Body of pancreas (tissue), 4 donors: ENCODE measurements around the gene GAPVD1.

ENCODE experiments used
- POLR2A ChIP-seq, 3 donors: fragments of 450-650 bp; IDR thresholded peaks; one replicate each; pipeline ENCODE4 v1.6.1; 2016; ENCODE audit warnings: antibody characterized with exemption in 3 of 3, mild to moderate bottlenecking in 2 of 3
- TF ChIP-seq, protein P1 (sequence below), 7 experiments: fragments of 450-650 bp in 4 of 7; fragments of 200-600 bp in 3 of 7; sonication (generic) in 3 of 7; IDR thresholded peaks; one replicate each; pipeline ENCODE4 v1.5.1; 2016 to 2019; ENCODE audit warnings: antibody characterized with exemption in 7 of 7

DNA sequence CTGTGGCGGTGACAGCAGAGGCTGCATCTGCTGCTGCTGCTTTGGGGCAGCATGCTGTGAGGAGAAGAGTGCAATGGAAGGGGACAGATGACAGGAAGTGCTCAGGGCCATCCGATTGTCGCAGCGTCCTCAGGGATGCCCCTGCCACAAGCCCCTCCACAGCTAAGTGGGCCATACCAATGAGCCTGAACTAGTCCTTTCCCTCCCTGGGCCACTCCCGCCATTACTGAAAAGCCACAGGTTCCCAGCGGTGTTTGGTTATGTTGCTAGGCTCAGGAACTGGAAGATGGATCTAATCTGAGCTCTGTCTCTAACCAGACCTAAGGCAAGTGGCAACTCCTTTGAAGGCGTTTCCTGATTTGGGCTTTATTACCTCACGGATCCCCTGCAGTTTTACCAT lies 109.2 kb downstream of the GAPVD1 start:
- TF ChIP-seq, protein P1, sequence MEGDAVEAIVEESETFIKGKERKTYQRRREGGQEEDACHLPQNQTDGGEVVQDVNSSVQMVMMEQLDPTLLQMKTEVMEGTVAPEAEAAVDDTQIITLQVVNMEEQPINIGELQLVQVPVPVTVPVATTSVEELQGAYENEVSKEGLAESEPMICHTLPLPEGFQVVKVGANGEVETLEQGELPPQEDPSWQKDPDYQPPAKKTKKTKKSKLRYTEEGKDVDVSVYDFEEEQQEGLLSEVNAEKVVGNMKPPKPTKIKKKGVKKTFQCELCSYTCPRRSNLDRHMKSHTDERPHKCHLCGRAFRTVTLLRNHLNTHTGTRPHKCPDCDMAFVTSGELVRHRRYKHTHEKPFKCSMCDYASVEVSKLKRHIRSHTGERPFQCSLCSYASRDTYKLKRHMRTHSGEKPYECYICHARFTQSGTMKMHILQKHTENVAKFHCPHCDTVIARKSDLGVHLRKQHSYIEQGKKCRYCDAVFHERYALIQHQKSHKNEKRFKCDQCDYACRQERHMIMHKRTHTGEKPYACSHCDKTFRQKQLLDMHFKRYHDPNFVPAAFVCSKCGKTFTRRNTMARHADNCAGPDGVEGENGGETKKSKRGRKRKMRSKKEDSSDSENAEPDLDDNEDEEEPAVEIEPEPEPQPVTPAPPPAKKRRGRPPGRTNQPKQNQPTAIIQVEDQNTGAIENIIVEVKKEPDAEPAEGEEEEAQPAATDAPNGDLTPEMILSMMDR (IDR thresholded peaks at IDR 0.05) = no peak
- no peak for TF ChIP-seq POLR2A (IDR thresholded peaks at IDR 0.05)
